ENCODE measurements around the gene CTAGE6.
"Not testable (repeated sequence)": the region's sequence is repeated elsewhere in the genome, so short reads cannot be mapped to it uniquely, and the experiment has no call there.

Gene CTAGE6

DNA sequence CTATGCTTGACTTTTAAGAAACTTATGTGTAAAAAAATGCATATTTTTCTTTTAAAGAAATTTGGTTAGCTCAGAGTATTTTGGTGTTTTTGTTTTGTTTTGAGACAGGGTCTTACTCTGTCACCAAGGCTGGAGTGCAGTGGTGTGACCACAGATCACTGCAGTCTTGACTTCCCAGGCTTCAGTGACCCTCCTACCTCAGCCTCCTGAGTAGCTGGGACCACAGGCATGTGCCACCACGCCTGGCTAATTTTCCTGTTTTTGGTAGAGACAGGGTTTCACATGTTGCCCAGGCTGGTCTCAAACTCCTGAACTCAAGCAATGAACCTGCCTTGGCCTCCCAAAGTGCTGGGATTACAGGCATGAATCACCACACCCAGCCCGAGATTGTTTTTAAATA lies 10.0 kb upstream of the CTAGE6 start:
- not testable (repeated sequence) for H3K4me2 ChIP-seq; H3K9ac ChIP-seq; H2AFZ ChIP-seq (ENCODE audit: low read depth); H3K79me2 ChIP-seq (ENCODE audit: insufficient read depth, low read depth); H3K4me1 ChIP-seq (ENCODE audit: low read depth, poor library complexity, severe bottlenecking); H3K27ac ChIP-seq; H3K4me3 ChIP-seq (IDR thresholded peaks at IDR 0.05; ENCODE audit: insufficient read depth, low read depth, low read length); H3K36me3 ChIP-seq (ENCODE audit: insufficient read depth); H3K27me3 ChIP-seq (ENCODE audit: insufficient read depth, low read depth); H4K20me1 ChIP-seq (ENCODE audit: insufficient read depth)

DNA sequence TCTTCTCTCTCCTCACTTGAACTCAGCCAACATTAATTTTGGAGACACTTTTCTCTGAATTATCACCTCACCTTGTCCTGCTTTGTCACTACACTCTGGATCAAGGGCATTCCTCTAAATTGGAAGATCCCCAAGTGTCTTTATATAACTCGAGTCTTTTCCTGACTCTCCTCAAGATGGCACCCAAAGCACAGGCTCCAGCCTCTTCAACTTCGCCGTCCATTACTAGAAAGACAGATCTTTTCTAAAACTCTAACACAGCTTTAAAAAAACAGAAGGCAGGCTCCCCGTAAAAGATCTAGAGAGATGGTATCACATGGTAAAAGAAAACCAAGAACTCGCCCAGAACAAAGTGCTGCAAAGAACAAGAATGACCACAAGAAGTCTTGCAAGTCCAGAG lies 8.2 kb upstream of the CTAGE6 start:
- H3K79me2 ChIP-seq (ENCODE audit: insufficient read depth, low read depth); H3K9ac ChIP-seq; H3K4me2 ChIP-seq; H3K4me3 ChIP-seq (IDR thresholded peaks at IDR 0.05; ENCODE audit: insufficient read depth, low read depth, low read length); H3K27me3 ChIP-seq (ENCODE audit: insufficient read depth, low read depth); H3K36me3 ChIP-seq (ENCODE audit: insufficient read depth); H2AFZ ChIP-seq (ENCODE audit: low read depth); H4K20me1 ChIP-seq (ENCODE audit: insufficient read depth); H3K27ac ChIP-seq; H3K4me1 ChIP-seq (ENCODE audit: low read depth, poor library complexity, severe bottlenecking): not testable (repeated sequence)

DNA sequence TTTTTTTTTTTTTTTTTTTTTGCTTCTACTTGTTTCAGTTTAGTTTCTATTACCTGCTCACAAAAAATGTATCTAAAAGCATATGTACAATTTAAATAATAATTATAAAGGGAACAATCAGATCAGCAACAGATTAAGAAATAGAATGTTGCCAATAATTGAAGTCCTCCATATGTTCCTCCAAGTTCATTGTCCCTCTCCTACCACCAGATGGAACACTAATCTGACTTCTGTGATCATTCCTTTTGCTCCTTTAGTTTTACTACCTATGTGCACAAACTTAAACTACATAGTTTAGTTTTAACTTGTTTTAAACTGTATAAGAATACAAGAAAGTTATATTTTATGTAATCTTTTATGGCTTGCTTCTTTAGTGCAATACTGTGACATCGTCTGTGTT lies 5.6 kb upstream of the CTAGE6 start:
- not testable (repeated sequence) for H3K36me3 ChIP-seq (ENCODE audit: insufficient read depth); H3K4me1 ChIP-seq (ENCODE audit: low read depth, poor library complexity, severe bottlenecking); H2AFZ ChIP-seq (ENCODE audit: low read depth); H3K4me2 ChIP-seq; H3K27ac ChIP-seq; H3K27me3 ChIP-seq (ENCODE audit: insufficient read depth, low read depth); H3K9ac ChIP-seq; H3K79me2 ChIP-seq (ENCODE audit: insufficient read depth, low read depth); H4K20me1 ChIP-seq (ENCODE audit: insufficient read depth); H3K4me3 ChIP-seq (IDR thresholded peaks at IDR 0.05; ENCODE audit: insufficient read depth, low read depth, low read length)

DNA sequence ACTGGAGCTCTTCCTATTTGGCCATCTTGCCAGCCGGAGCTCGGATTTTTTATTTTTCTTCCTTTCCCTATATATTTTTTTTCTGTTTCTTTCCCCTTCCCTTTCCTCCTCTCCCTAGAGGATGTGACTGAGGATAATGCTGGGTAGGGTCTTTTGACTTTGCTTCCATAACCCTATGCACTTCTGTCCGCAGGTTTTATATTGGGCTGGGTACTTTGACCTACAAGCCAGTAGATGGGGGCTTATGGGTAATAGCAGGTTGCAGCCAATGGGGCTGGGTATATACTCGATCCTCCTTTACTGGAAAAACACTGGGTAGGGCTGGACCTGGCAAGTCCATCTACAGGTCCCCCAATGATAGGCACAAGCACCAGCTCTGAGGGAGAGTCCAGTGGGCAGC lies 12.2 kb downstream of the CTAGE6 start:
- H3K4me1 ChIP-seq (ENCODE audit: low read depth, poor library complexity, severe bottlenecking); H3K79me2 ChIP-seq (ENCODE audit: insufficient read depth, low read depth); H3K4me2 ChIP-seq; H3K36me3 ChIP-seq (ENCODE audit: insufficient read depth); H3K27ac ChIP-seq; H3K4me3 ChIP-seq (IDR thresholded peaks at IDR 0.05; ENCODE audit: insufficient read depth, low read depth, low read length); H2AFZ ChIP-seq (ENCODE audit: low read depth); H3K27me3 ChIP-seq (ENCODE audit: insufficient read depth, low read depth); H3K9ac ChIP-seq; H4K20me1 ChIP-seq (ENCODE audit: insufficient read depth): not testable (repeated sequence)

DNA sequence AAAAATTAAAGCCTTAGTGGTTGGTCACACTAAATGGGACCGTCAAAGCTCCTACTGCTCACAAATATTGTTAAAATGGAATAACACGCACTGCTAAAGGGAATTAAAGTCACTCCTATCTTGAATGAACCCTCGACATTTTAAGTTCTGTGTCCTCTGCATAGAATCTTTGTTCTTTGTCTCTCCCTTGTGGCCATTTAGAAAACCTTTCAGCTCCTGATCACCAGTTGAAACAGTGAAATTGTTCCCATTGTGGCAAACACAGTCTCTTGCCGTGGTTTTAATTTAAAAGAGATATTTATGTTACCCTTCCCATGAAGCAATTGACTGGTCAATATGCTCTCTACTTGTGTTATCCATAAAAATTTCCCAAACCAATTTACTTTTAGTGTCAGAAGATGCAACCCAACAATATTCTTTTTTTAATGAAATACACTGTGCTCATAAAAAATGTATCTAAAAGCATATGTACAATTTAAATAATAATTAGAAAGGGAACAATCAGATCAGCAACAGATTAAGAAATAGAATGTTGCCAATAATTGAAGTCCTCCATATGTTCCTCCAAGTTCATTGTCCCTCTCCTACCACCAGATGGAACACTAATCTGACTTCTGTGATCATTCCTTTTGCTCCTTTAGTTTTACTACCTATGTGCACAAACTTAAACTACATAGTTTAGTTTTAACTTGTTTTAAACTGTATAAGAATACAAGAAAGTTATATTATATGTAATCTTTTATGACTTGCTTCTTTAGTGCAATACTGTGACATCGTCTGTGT lies 20.3 kb downstream of the CTAGE6 start:
- peak overlapping the region; percentile 4; the same call in 1 of the 2 replicates for H2AFZ ChIP-seq (ENCODE audit: low read depth)
- TF ChIP-seq, protein P1, sequence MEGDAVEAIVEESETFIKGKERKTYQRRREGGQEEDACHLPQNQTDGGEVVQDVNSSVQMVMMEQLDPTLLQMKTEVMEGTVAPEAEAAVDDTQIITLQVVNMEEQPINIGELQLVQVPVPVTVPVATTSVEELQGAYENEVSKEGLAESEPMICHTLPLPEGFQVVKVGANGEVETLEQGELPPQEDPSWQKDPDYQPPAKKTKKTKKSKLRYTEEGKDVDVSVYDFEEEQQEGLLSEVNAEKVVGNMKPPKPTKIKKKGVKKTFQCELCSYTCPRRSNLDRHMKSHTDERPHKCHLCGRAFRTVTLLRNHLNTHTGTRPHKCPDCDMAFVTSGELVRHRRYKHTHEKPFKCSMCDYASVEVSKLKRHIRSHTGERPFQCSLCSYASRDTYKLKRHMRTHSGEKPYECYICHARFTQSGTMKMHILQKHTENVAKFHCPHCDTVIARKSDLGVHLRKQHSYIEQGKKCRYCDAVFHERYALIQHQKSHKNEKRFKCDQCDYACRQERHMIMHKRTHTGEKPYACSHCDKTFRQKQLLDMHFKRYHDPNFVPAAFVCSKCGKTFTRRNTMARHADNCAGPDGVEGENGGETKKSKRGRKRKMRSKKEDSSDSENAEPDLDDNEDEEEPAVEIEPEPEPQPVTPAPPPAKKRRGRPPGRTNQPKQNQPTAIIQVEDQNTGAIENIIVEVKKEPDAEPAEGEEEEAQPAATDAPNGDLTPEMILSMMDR (conservative IDR thresholded peaks at IDR 0.05; ENCODE audit: low read depth, low read length) = peak; percentile 61
- not testable (repeated sequence) for H3K4me2 ChIP-seq

DNA sequence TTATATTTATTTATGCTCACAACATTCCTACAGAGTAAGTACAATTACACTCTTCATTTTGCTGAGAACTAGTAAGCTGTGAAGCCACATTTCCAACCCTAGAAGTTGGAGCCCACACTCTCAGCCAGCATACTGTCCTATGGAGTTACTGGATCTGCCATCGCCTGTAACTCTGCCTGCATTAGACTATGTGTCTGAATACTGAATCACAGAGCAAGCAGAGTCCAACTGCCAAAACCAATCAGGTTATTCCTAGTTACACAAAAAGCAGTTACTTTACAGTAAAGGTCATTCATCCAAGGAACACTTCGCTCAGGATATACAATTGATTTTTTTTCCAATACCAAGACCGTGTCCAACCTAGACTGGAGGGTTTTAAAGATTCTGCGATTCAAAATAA lies 21.5 kb downstream of the CTAGE6 start:
- Histone ChIP-seq H3K27me3 (ENCODE audit: insufficient read depth, low read depth) (no peaks in the 10 kb centered on the region), H4K20me1 (ENCODE audit: insufficient read depth) (no peaks in the 10 kb centered on the region), H3K27ac (no peak overlapping the region), H3K4me2 (no peak overlapping the region), H3K9ac (no peak overlapping the region), H3K4me1 (ENCODE audit: low read depth, poor library complexity, severe bottlenecking) (no peaks in the 10 kb centered on the region), H3K79me2 (ENCODE audit: insufficient read depth, low read depth) (no peaks in the 10 kb centered on the region), H3K36me3 (ENCODE audit: insufficient read depth) (no peaks in the 10 kb centered on the region), H2AFZ (ENCODE audit: low read depth) (no peak overlapping the region), H3K4me3 (IDR thresholded peaks at IDR 0.05; ENCODE audit: insufficient read depth, low read depth, low read length) (no peak overlapping the region)
- TF ChIP-seq, protein P1 (conservative IDR thresholded peaks at IDR 0.05; ENCODE audit: low read depth, low read length) = no peak

More for the DNA sequence above, 20.3 kb downstream of the CTAGE6 start:
- not testable (repeated sequence) for H4K20me1 ChIP-seq (ENCODE audit: insufficient read depth); H3K27me3 ChIP-seq (ENCODE audit: insufficient read depth, low read depth); H3K4me3 ChIP-seq (IDR thresholded peaks at IDR 0.05; ENCODE audit: insufficient read depth, low read depth, low read length); H3K9ac ChIP-seq; H3K79me2 ChIP-seq (ENCODE audit: insufficient read depth, low read depth); H3K36me3 ChIP-seq (ENCODE audit: insufficient read depth); H3K4me1 ChIP-seq (ENCODE audit: low read depth, poor library complexity, severe bottlenecking); H3K27ac ChIP-seq
